Nephron (organoid): Measurements from ENCODE around the gene OR4D11.

Experiments used
- H3K27ac Mint-ChIP-seq, 3 experiments: 2 replicates each; pipeline ENCODE4 v1.8.0; 2020; ENCODE audit warnings: mixed read lengths in 3 of 3, mild to moderate bottlenecking in 2 of 3, moderate library complexity in 1 of 3
- H3K27me3 Mint-ChIP-seq: 2 replicates; pipeline ENCODE4 v1.8.0; 2021; ENCODE audit warnings: low read depth, mild to moderate bottlenecking, moderate library complexity, mixed read lengths
- H3K36me3 Mint-ChIP-seq: 2 replicates; pipeline ENCODE4 v1.8.0; 2020; ENCODE audit warnings: low read depth, mixed read lengths
- H3K4me1 Mint-ChIP-seq: 2 replicates; pipeline ENCODE4 v1.8.0; 2020; ENCODE audit warnings: mixed read lengths
- H3K4me3 Mint-ChIP-seq, 3 experiments: 2 replicates each; pipeline ENCODE4 v1.8.0; 2020; ENCODE audit warnings: mild to moderate bottlenecking in 3 of 3, mixed read lengths in 3 of 3, moderate library complexity in 2 of 3
- H3K9me3 Mint-ChIP-seq: 2 replicates; pipeline ENCODE4 v1.8.0; 2020; ENCODE audit warnings: mixed read lengths
- CTCF ChIP-seq, 3 experiments: fragments of 200-600 bp; sonication (generic); IDR thresholded peaks; one replicate each; pipeline ENCODE4 v1.5.0; 2021; ENCODE audit warnings: antibody characterized with exemption in 3 of 3; ENCODE audit not compliant: unreplicated experiment in 3 of 3

Gene OR4D11

GRCh38 chr11:59503276-59503675 is at the start of gene OR4D11:
Gene OR4D11, plus strand, starts transcription at chr11:59503576. Its CDS starts 0 bp downstream, at chr11:59503576.
- no peak for TF ChIP-seq CTCF (IDR thresholded peaks at IDR 0.05; ENCODE audit: unreplicated experiment in 3 of 3)
- Mint-ChIP-seq H3K4me1 (no peaks in the 10 kb centered on the region), H3K4me3 (no peak within 1 kb of the TSS), H3K27me3 (peaks cover 2% of the 10 kb centered on the region), H3K36me3 (no peaks in the 10 kb centered on the region), H3K9me3 (no peaks in the 10 kb centered on the region), H3K27ac (no peak within 1 kb of the TSS)

GRCh38 chr11:59456661-59457060 is 46.7 kb upstream of the OR4D11 start, which contains the start of gene OR4D6:
Gene OR4D6, plus strand, starts transcription at chr11:59456961. Its CDS starts 0 bp downstream, at chr11:59456961.
- TF ChIP-seq CTCF (IDR thresholded peaks at IDR 0.05; ENCODE audit: unreplicated experiment in 3 of 3): no peak
- Mint-ChIP-seq H3K36me3 (no peaks in the 10 kb centered on the region), H3K27me3 (no peaks in the 10 kb centered on the region), H3K4me3 (no peak within 1 kb of the TSS), H3K4me1 (no peaks in the 10 kb centered on the region), H3K9me3 (no peaks in the 10 kb centered on the region), H3K27ac (no peak within 1 kb of the TSS)

- no peak overlapping the region for H3K27ac Mint-ChIP-seq
- H3K36me3 Mint-ChIP-seq: no peaks in the 10 kb centered on the region
- H3K9me3 Mint-ChIP-seq: no peaks in the 10 kb centered on the region
- TF ChIP-seq CTCF (IDR thresholded peaks at IDR 0.05; ENCODE audit: unreplicated experiment in 3 of 3): no peak
- H3K4me3 Mint-ChIP-seq: no peak overlapping the region
- no peaks in the 10 kb centered on the region for H3K27me3 Mint-ChIP-seq
- H3K4me1 Mint-ChIP-seq: peaks cover 11% of the 10 kb centered on the region
Measured at GRCh38 chr11:59459916-59460315, 43.5 kb upstream of the OR4D11 start.

- no peaks in the 10 kb centered on the region for H3K36me3 Mint-ChIP-seq
- H3K4me1 Mint-ChIP-seq: peaks cover 11% of the 10 kb centered on the region
- H3K4me3 Mint-ChIP-seq: no peak overlapping the region
- H3K9me3 Mint-ChIP-seq: no peaks in the 10 kb centered on the region
- peak overlapping the region in 2 of 3 experiments; percentile 38 to 39 for H3K27ac Mint-ChIP-seq
- H3K27me3 Mint-ChIP-seq: no peaks in the 10 kb centered on the region
- no peak for TF ChIP-seq CTCF (IDR thresholded peaks at IDR 0.05; ENCODE audit: unreplicated experiment in 3 of 3)
Measured at GRCh38 chr11:59463190-59463641, 40.2 kb upstream of the OR4D11 start.

- Mint-ChIP-seq H3K27ac (no peak within 1 kb of the TSS), H3K9me3 (no peaks in the 10 kb centered on the region), H3K4me1 (no peaks in the 10 kb centered on the region), H3K27me3 (no peaks in the 10 kb centered on the region), H3K4me3 (no peak within 1 kb of the TSS), H3K36me3 (no peaks in the 10 kb centered on the region)
- TF ChIP-seq CTCF (IDR thresholded peaks at IDR 0.05; ENCODE audit: unreplicated experiment in 3 of 3): no peak
Measured at GRCh38 chr11:59473015-59473414, 30.4 kb upstream of the OR4D11 start, which contains the start of gene OR4D10. Gene OR4D10, plus strand, starts transcription at chr11:59473315. Its CDS starts 4,115 bp downstream, at chr11:59477430.

GRCh38 chr11:59475176-59475575 is 28.2 kb upstream of the OR4D11 start:
- Mint-ChIP-seq H3K27ac (no peak overlapping the region), H3K4me3 (no peak overlapping the region), H3K36me3 (no peaks in the 10 kb centered on the region), H3K4me1 (no peaks in the 10 kb centered on the region), H3K9me3 (no peaks in the 10 kb centered on the region), H3K27me3 (no peaks in the 10 kb centered on the region)
- TF ChIP-seq CTCF (IDR thresholded peaks at IDR 0.05; ENCODE audit: unreplicated experiment in 3 of 3): no peak
